Peyer's patch (tissue), 4 donors: Measurements from ENCODE around the gene GPC5. TPM values are rescaled to one million over a fixed set of nuclear protein-coding genes. Genes with fewer than 3 reads are reported as not detected.

ENCODE experiments used
- DNase-seq, 3 donors: peaks; one replicate each; pipeline ENCODE4 v3.0.0-alpha.2; 2017 to 2019
- H3K27ac ChIP-seq, 4 donors: fragments of 200-600 bp; sonication (generic); one replicate each; pipeline ENCODE4 v1.5.1; 2016 to 2019
- H3K27me3 ChIP-seq, 2 donors: fragments of 200-600 bp; sonication (generic); one replicate each; pipeline ENCODE4 v1.5.1; 2019
- H3K36me3 ChIP-seq, 3 donors: fragments of 200-600 bp; sonication (generic); one replicate each; pipeline ENCODE4 v1.5.1; 2016 to 2019
- H3K4me1 ChIP-seq, 4 donors: fragments of 200-600 bp; sonication (generic); one replicate each; pipeline ENCODE4 v1.5.1; 2016 to 2019
- H3K4me3 ChIP-seq, 4 donors: fragments of 200-600 bp; sonication (generic); 1 replicate in 3 of 4; 2 replicates in 1 of 4; pipeline ENCODE4 v1.5.1; 2016 to 2019; ENCODE audit warnings: mild to moderate bottlenecking in 1 of 4
- H3K9me3 ChIP-seq, 4 donors: fragments of 200-600 bp; sonication (generic); one replicate each; pipeline ENCODE4 v1.5.1; 2016 to 2019; ENCODE audit warnings: mild to moderate bottlenecking in 1 of 4
- CTCF ChIP-seq, 6 experiments: fragments of 450-650 bp in 4 of 6; fragments of 200-600 bp in 2 of 6; sonication (generic) in 1 of 6; IDR thresholded peaks; one replicate each; pipeline ENCODE4 v1.5.1; 2017 to 2019; ENCODE audit warnings: antibody characterized with exemption in 6 of 6, mild to moderate bottlenecking in 3 of 6, moderate library complexity in 1 of 6
- POLR2A ChIP-seq, 2 donors: fragments of 450-650 bp; IDR thresholded peaks; one replicate each; pipeline ENCODE4 v1.5.1; 2017; ENCODE audit warnings: antibody characterized with exemption in 2 of 2, mild to moderate bottlenecking in 2 of 2, moderate library complexity in 2 of 2
- total RNA-seq, 4 donors: library from RNA; depleted of rRNA; stranded (reverse); fragments of >200 nt; gene quantifications; one replicate each; pipeline ENCODE4 v1.1.0, GENCODE V29; 2016

Gene GPC5
- total RNA-seq, 4 donors from 2014 or later: 4.1 TPM; not detected in 3

- Histone ChIP-seq H3K4me3 (no peak overlapping the region), H3K27ac (no peak overlapping the region), H3K4me1 (no peaks in the 10 kb centered on the region), H3K36me3 (no peaks in the 10 kb centered on the region), H3K27me3 (no peaks in the 10 kb centered on the region), H3K9me3 (no peaks in the 10 kb centered on the region)
- no peak for TF ChIP-seq CTCF (IDR thresholded peaks at IDR 0.05)
- no peak for TF ChIP-seq POLR2A (IDR thresholded peaks at IDR 0.05)
- no peak for DNase-seq
Measured at GRCh38 chr13:91652404-91653301, 254.2 kb downstream of the GPC5 start.

- no peak for TF ChIP-seq CTCF (IDR thresholded peaks at IDR 0.05)
- TF ChIP-seq POLR2A (IDR thresholded peaks at IDR 0.05): no peak
- Histone ChIP-seq H3K27me3 (no peaks in the 10 kb centered on the region), H3K27ac (no peak overlapping the region)
Measured at GRCh38 chr13:91655731-91656130, 257.3 kb downstream of the GPC5 start.

GRCh38 chr13:91657283-91657682 is 258.9 kb downstream of the GPC5 start:
- H3K4me3 ChIP-seq: no peak overlapping the region
- no peak overlapping the region for H3K27ac ChIP-seq
- H3K9me3 ChIP-seq: no peaks in the 10 kb centered on the region
- no peaks in the 10 kb centered on the region for H3K36me3 ChIP-seq
- TF ChIP-seq CTCF (IDR thresholded peaks at IDR 0.05) (no peak), POLR2A (IDR thresholded peaks at IDR 0.05) (no peak)
- no peak for DNase-seq
- H3K27me3 ChIP-seq: no peaks in the 10 kb centered on the region
- no peaks in the 10 kb centered on the region for H3K4me1 ChIP-seq

More at GRCh38 chr13:91655731-91656130, 257.3 kb downstream of the GPC5 start:
- Histone ChIP-seq H3K4me3 (no peak overlapping the region), H3K9me3 (no peaks in the 10 kb centered on the region), H3K4me1 (no peaks in the 10 kb centered on the region), H3K36me3 (no peaks in the 10 kb centered on the region)
- DNase-seq: no peak

- no peaks in the 10 kb centered on the region for H3K36me3 ChIP-seq
- H3K4me1 ChIP-seq: no peaks in the 10 kb centered on the region
- H3K4me3 ChIP-seq: no peak overlapping the region
- no peak for TF ChIP-seq CTCF (IDR thresholded peaks at IDR 0.05)
- no peak for TF ChIP-seq POLR2A (IDR thresholded peaks at IDR 0.05)
- no peaks in the 10 kb centered on the region for H3K27me3 ChIP-seq
- H3K27ac ChIP-seq: no peak overlapping the region
- no peaks in the 10 kb centered on the region for H3K9me3 ChIP-seq
- DNase-seq: no peak
Measured at GRCh38 chr13:91659256-91660075, 261.0 kb downstream of the GPC5 start.

GRCh38 chr13:91660076-91660415 is 261.6 kb downstream of the GPC5 start:
- H3K27me3 ChIP-seq: no peaks in the 10 kb centered on the region
- H3K9me3 ChIP-seq: no peaks in the 10 kb centered on the region
- no peak overlapping the region for H3K4me3 ChIP-seq
- H3K4me1 ChIP-seq: no peaks in the 10 kb centered on the region
- DNase-seq: no peak
- H3K36me3 ChIP-seq: no peaks in the 10 kb centered on the region
- no peak overlapping the region for H3K27ac ChIP-seq
- TF ChIP-seq CTCF (IDR thresholded peaks at IDR 0.05) (no peak), POLR2A (IDR thresholded peaks at IDR 0.05) (no peak)
